ENCODE data around the gene TBC1D8.

- TF ChIP-seq, protein P1, sequence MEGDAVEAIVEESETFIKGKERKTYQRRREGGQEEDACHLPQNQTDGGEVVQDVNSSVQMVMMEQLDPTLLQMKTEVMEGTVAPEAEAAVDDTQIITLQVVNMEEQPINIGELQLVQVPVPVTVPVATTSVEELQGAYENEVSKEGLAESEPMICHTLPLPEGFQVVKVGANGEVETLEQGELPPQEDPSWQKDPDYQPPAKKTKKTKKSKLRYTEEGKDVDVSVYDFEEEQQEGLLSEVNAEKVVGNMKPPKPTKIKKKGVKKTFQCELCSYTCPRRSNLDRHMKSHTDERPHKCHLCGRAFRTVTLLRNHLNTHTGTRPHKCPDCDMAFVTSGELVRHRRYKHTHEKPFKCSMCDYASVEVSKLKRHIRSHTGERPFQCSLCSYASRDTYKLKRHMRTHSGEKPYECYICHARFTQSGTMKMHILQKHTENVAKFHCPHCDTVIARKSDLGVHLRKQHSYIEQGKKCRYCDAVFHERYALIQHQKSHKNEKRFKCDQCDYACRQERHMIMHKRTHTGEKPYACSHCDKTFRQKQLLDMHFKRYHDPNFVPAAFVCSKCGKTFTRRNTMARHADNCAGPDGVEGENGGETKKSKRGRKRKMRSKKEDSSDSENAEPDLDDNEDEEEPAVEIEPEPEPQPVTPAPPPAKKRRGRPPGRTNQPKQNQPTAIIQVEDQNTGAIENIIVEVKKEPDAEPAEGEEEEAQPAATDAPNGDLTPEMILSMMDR (IDR thresholded peaks at IDR 0.05) = no peak
- TF ChIP-seq POLR2AphosphoS5 (IDR thresholded peaks at IDR 0.05) (no peak), POLR2A (IDR thresholded peaks at IDR 0.05) (no peak)
Observed at GRCh38 chr2:101132202-101132601, 19.0 kb downstream of the TBC1D8 start.

Data from prostate gland (tissue), 2 donors.